ENCODE measurements around the gene RELB.

Gene RELB

DNA sequence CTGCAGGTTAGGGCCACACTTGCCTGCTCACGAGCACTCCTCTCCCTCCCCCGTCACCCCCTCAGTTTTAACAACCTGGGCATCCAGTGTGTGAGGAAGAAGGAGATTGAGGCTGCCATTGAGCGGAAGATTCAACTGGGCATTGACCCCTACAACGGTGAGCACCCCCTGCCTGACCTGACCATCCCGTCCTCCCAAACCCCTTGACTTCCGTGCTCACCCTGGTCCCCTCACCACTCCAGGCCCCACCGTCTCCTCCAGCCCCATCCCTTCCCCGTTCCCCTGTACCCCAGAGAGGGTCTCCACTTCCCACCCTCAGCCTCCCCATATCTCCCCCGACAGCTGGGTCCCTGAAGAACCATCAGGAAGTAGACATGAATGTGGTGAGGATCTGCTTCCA lies 24.0 kb downstream of the RELB start:
- H3K4me3 Mint-ChIP-seq = no peak overlapping the region
- H3K4me1 Mint-ChIP-seq (ENCODE audit: low read depth) = no peaks in the 10 kb centered on the region
- H3K27me3 Mint-ChIP-seq = no peaks in the 10 kb centered on the region
- H3K36me3 Mint-ChIP-seq (ENCODE audit: low read depth) = peaks cover 38% of the 10 kb centered on the region
- no peak overlapping the region for H3K27ac Mint-ChIP-seq
- no peaks in the 10 kb centered on the region for H3K9me3 Mint-ChIP-seq

DNA sequence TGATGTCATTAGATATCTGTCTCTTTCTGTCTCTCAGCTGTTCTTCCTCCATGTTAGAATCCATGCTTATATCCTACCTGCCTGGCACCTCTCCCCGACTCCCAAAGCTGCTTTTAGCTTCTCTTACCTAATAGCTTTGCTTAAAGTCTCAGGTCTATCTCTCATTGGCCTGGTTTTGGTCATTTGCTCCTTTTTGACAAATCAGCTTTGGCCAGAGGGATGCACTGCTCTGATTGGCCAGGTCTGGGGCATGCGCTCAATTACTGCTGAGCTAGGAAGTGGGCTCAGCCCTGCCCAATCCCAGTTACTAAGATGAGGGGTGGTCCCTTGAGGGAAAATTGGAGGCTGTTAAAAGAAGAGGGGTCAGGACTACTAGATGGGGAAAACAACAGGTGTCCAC lies 26.1 kb downstream of the RELB start:
- H3K27me3 Mint-ChIP-seq = no peaks in the 10 kb centered on the region
- no peak overlapping the region for H3K27ac Mint-ChIP-seq
- no peak overlapping the region for H3K4me3 Mint-ChIP-seq
- no peaks in the 10 kb centered on the region for H3K4me1 Mint-ChIP-seq (ENCODE audit: low read depth)
- no peaks in the 10 kb centered on the region for H3K9me3 Mint-ChIP-seq
- H3K36me3 Mint-ChIP-seq (ENCODE audit: low read depth) = peaks cover 49% of the 10 kb centered on the region

DNA sequence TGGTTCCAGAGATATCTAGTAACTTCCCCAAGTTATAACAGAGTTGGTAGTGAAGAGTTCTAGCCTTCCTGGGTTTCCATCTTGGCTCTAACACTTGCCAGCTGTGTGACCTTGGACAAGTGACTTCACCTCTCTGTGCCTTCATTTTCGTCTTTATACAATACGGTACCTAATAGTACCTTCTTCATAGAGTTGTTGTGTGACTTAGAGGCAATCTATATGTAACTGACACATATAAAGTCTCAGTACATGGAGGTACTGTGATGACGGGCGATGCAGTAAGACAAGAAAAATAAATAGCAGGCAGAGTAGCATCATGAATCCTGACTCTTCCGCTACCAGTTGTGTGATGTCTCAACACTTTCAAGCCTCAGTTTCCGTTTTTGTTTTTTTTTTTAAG lies 29.6 kb downstream of the RELB start:
- no peak overlapping the region for H3K27ac Mint-ChIP-seq
- H3K4me1 Mint-ChIP-seq (ENCODE audit: low read depth) = no peaks in the 10 kb centered on the region
- no peaks in the 10 kb centered on the region for H3K27me3 Mint-ChIP-seq
- peaks cover 65% of the 10 kb centered on the region for H3K36me3 Mint-ChIP-seq (ENCODE audit: low read depth)
- no peaks in the 10 kb centered on the region for H3K9me3 Mint-ChIP-seq
- no peak overlapping the region for H3K4me3 Mint-ChIP-seq

DNA sequence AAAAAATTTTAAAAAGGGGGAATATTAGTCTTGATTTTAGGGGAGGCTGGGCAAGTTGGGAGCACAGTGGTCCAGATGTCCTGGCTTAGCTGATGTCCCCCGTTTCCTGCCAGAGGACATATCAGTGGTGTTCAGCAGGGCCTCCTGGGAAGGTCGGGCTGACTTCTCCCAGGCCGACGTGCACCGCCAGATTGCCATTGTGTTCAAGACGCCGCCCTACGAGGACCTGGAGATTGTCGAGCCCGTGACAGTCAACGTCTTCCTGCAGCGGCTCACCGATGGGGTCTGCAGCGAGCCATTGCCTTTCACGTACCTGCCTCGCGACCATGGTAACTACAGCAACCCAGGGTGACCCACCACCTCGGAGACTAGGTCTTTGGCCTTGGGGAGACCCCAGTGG lies 31.2 kb downstream of the RELB start:
- no peaks in the 10 kb centered on the region for H3K9me3 Mint-ChIP-seq
- no peak overlapping the region for H3K4me3 Mint-ChIP-seq
- H3K4me1 Mint-ChIP-seq (ENCODE audit: low read depth) = no peaks in the 10 kb centered on the region
- no peaks in the 10 kb centered on the region for H3K27me3 Mint-ChIP-seq
- H3K36me3 Mint-ChIP-seq (ENCODE audit: low read depth) = peaks cover 63% of the 10 kb centered on the region
- no peak overlapping the region for H3K27ac Mint-ChIP-seq

DNA sequence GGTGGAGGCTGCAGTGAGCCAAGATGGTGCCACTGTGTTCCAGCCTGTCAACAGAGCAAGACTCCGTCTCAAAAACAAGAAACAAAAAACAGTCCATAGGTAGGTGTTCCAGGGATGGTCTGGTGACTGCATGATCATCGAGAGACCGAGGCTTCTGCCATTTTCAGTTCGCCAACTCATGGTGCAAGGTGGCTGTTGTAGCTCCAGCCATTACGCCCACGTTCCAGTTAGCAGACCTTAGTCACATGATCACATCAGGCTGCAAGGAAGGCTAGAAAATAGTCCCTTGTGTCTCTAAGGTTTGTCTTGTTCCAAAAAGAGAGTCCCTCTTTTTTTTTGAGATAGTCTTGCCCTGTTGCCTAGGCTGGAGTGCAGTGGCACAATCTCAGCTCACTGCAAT lies 34.5 kb downstream of the RELB start:
- Mint-ChIP-seq H3K36me3 (ENCODE audit: low read depth) (peaks cover 59% of the 10 kb centered on the region), H3K4me1 (ENCODE audit: low read depth) (peaks cover 21% of the 10 kb centered on the region), H3K4me3 (no peak overlapping the region), H3K9me3 (no peaks in the 10 kb centered on the region), H3K27ac (no peak overlapping the region), H3K27me3 (no peaks in the 10 kb centered on the region)

DNA sequence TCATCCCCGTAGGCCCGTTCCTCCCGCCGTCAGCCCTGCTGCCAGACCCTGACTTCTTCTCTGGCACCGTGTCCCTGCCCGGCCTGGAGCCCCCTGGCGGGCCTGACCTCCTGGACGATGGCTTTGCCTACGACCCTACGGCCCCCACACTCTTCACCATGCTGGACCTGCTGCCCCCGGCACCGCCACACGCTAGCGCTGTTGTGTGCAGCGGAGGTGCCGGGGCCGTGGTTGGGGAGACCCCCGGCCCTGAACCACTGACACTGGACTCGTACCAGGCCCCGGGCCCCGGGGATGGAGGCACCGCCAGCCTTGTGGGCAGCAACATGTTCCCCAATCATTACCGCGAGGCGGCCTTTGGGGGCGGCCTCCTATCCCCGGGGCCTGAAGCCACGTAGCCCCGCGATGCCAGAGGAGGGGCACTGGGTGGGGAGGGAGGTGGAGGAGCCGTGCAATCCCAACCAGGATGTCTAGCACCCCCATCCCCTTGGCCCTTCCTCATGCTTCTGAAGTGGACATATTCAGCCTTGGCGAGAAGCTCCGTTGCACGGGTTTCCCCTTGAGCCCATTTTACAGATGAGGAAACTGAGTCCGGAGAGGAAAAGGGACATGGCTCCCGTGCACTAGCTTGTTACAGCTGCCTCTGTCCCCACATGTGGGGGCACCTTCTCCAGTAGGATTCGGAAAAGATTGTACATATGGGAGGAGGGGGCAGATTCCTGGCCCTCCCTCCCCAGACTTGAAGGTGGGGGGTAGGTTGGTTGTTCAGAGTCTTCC lies 36.3 kb downstream of the RELB start:
- H3K9me3 Mint-ChIP-seq = no peaks in the 10 kb centered on the region
- H3K4me3 Mint-ChIP-seq = peak overlapping the region; percentile 45
- H3K27me3 Mint-ChIP-seq = no peaks in the 10 kb centered on the region
- no peak overlapping the region for H3K27ac Mint-ChIP-seq
- peaks cover 60% of the 10 kb centered on the region for H3K36me3 Mint-ChIP-seq (ENCODE audit: low read depth)
- H3K4me1 Mint-ChIP-seq (ENCODE audit: low read depth) = peaks cover 33% of the 10 kb centered on the region

DNA sequence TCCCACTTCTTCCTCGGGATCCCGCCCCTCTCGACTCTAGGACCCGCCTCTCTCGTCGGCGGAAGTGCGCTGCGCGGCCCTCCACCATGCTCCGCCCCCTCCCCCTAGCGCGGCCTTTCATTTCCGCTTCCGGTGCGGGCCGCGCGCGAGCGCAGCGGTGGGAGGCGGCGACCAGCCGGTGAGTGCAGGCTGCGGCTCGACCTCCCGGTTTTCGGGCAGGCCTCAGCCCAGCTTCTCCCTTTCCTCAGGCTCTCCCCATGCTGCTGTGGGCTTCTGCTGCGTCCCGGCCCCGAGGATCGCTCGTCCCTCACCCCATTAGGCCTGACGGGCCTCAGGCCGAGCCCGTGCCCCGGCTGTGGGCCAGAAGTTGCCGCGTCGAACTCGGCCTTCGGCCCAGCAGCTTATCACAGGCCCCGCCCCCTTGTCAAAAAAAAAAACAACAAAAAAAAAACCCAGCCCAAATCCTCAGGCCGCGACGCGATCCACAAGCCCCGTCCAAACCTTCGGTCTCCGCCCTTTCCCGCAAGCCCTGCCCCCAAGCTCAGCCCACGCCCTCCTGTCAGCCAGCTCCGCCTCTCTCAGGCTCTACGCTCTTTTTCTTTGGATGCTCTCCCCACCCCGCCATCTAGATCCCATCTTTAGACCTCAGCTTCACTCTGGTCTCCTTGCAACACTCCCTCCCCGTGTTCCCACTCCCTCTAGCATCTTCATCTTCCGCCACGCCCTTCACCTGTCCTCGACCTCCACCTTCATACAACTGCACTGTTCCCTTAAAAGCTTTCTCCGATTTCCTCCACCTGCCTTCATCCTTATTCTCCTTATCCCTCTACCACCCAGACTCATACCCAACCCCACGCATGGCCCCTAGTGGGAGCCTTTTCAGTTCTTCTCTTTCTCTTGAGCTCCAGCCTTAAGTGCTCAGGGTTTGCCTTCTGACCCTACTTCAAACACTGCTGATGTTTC lies 37.9 kb downstream of the RELB start, which contains the start of gene CLASRP:
CLASRP (plus strand) TSS at position 115 of the 963 bp plus-strand sequence. CDS start 1,168 bp downstream, outside the sequence.
- Mint-ChIP-seq H3K27me3 (no peaks in the 10 kb centered on the region), H3K36me3 (ENCODE audit: low read depth) (peaks cover 52% of the 10 kb centered on the region), H3K27ac (peak within 1 kb of the TSS; percentile 91), H3K4me3 (peak within 1 kb of the TSS; percentile 92), H3K4me1 (ENCODE audit: low read depth) (peaks cover 33% of the 10 kb centered on the region), H3K9me3 (no peaks in the 10 kb centered on the region)

DNA sequence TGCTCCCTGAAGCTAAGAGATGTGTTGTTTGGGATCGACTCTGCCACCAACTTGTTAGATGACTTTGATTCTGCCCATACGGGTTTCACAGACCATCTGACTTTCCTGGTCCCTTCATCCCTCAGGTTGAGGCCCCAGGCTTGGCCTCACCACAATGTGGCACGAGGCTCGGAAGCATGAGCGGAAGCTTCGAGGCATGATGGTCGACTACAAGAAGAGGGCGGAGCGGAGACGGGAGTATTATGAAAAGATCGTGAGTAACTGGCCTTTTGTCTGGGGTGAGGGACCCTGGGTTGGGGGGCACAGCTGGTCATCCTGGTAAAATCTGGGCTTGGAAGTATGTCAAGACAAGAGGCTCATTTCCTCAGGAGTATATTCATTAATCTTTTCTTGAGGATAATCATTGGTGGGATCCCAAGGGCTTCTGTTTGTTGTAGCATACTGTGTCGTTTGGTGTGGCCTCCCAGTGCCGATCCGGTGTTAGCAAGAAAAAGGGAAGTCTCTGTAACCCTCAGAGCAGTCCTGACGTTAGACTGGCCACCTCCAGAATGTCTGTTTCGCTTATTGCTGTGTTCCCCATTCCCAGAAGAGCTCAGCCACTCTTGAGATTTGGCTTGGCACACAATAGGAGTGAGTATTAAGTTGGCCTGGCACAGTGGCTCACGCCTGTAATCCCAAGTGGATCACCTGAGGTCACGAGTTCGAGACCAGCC lies 39.0 kb downstream of the RELB start:
- peaks cover 36% of the 10 kb centered on the region for H3K4me1 Mint-ChIP-seq (ENCODE audit: low read depth)
- peak overlapping the region; percentile 92 for H3K4me3 Mint-ChIP-seq
- no peaks in the 10 kb centered on the region for H3K9me3 Mint-ChIP-seq
- no peaks in the 10 kb centered on the region for H3K27me3 Mint-ChIP-seq
- peaks cover 47% of the 10 kb centered on the region for H3K36me3 Mint-ChIP-seq (ENCODE audit: low read depth)
- peak overlapping the region; percentile 91 for H3K27ac Mint-ChIP-seq

DNA sequence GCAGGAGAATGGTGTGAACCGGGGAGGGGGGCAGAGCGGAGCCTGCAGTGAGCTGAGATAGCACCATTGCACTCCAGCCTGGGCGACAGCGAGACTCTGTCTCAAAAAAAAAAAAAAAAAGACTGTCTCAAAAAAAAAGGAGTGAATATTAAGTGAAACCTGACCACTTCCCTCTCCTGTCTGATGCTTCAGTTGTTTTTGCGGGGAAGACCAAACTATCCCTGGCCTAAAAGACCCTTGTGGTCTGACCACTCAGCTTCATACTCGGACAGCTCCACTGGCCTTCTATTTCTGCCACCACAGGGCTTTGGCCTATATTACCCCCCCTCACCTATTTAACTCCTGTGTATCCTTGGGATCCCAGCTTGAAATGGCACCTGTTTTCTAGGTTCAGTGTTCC lies 39.9 kb downstream of the RELB start:
- H3K4me1 Mint-ChIP-seq (ENCODE audit: low read depth) = peaks cover 45% of the 10 kb centered on the region
- H3K4me3 Mint-ChIP-seq = peak overlapping the region; percentile 39
- no peaks in the 10 kb centered on the region for H3K9me3 Mint-ChIP-seq
- no peak overlapping the region for H3K27ac Mint-ChIP-seq
- H3K36me3 Mint-ChIP-seq (ENCODE audit: low read depth) = peaks cover 47% of the 10 kb centered on the region
- H3K27me3 Mint-ChIP-seq = no peaks in the 10 kb centered on the region

DNA sequence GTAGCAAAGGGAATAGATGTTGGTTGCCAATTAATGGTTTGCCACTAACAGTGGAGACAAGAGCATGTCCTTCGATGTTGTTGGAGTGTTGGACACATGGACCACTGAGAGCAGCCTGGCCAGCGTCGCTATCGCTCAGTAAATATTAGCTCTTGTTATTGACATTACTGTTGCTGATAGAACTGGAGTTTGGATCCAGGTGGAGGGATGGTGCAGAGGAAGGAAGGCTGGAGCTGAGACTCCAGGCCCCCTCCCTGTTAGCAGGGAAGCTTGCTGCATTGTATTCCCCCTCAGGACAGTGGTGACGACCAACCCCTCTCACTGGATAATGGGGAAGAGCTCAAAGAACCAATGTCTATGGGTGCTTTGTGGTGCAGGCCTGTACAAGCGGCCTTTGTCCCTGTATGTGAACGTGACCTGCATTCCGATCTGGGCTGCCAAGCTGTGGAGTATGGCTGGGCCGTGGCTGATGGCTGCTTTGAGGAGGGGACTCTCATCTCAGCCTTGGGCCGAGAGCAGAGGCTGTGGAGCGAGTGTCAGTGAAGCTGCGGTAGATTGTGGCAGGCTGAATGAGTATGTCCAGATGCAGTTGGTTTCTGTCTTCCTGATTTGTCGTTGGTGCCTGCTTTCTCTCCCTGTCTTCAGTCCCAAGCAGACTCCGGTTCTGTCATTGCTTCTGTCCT lies 44.5 kb downstream of the RELB start:
- Mint-ChIP-seq H3K27me3 (no peaks in the 10 kb centered on the region), H3K9me3 (no peaks in the 10 kb centered on the region), H3K4me1 (ENCODE audit: low read depth) (peaks cover 52% of the 10 kb centered on the region), H3K27ac (no peak overlapping the region), H3K4me3 (no peak overlapping the region), H3K36me3 (ENCODE audit: low read depth) (peaks cover 41% of the 10 kb centered on the region)

DNA sequence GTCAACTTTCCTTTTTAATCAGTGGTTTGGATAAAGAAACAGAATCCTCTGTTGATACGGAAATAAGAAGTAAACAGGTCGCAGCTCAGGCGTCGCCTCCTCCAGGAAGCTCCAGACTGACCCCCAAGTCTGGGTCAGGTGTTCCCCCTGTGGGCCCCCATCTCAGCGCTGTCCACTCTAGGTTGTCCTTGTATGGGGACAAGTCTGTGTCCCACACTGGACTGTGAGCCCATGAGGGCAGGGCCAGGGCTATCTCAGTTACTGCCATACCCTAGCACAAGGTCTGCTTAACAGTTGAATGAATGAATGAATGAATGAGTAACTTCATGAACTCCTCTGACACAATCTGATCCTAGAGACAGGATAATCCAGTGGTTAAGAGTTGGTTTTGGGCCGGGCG lies 45.1 kb downstream of the RELB start:
- Mint-ChIP-seq H3K4me1 (ENCODE audit: low read depth) (peaks cover 52% of the 10 kb centered on the region), H3K9me3 (no peaks in the 10 kb centered on the region), H3K27ac (no peak overlapping the region), H3K27me3 (no peaks in the 10 kb centered on the region), H3K4me3 (no peak overlapping the region), H3K36me3 (ENCODE audit: low read depth) (peaks cover 37% of the 10 kb centered on the region)

DNA sequence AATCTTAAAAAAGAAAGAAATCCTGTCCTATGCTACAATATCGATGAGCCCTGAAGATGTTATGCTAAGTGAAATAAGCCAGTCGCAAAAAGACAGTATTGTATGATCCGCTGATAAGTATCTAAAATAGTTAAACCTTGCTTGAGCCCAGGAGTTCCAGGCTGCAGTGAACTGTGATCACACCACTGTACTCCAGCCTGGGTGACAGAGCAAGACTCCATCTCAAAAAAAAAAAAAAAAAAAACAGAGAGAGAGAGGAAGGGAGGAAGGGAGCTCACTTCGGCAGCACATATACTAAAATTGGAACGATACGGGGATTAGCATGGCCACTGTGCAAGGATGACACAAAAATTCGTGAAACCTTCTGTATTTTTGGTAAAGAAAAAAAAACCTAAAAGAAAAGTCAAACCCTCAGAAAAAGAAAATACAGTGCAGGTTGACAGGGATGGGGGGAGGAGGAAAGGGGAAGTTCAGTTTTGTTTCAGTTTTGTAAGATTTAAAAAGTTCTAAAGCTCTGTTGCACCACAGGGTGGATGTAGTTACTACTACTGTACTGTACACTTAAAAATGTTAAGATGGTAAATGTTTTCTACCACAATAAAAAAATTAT lies 46.0 kb downstream of the RELB start:
- Mint-ChIP-seq H3K27me3 (no peaks in the 10 kb centered on the region), H3K27ac (peak overlapping the region; percentile 83), H3K9me3 (no peaks in the 10 kb centered on the region), H3K4me3 (peak overlapping the region; percentile 20), H3K36me3 (ENCODE audit: low read depth) (peaks cover 32% of the 10 kb centered on the region), H3K4me1 (ENCODE audit: low read depth) (peaks cover 51% of the 10 kb centered on the region)

DNA sequence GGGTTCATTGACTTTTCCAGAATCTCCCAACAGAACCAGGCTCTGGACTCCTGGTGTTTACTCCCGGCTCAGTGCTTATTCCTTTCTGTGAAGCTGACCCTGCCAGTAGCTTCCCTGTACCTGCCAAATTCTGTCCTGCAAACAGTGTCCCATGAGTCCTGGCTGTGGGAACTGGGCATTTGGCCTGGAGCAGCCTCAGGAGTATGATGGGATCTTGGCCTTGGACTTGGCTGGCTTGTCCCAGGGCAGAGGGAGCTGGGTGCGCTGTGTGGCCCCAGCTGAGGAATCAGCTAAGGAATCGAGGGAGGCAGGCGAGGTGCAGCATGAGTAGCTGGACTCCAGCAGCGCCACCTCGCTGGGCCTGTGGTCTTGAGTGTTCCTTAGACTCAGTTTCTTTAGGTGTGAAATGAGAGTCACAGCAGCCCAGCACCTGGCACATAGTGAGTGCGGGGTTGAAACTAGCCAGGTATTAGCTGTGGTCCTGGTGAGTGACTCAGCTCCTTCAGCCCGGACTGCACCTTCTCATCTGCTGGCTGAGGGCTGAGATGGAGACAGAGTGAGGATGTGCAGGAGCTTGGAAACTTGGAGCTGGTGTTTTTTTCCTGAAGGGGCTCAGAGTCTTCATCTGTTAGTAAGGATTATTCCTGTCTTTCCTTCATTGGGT lies 47.9 kb downstream of the RELB start:
- peaks cover 40% of the 10 kb centered on the region for H3K36me3 Mint-ChIP-seq (ENCODE audit: low read depth)

More for the DNA sequence above, 47.9 kb downstream of the RELB start:
- H3K27me3 Mint-ChIP-seq = no peaks in the 10 kb centered on the region
- H3K4me3 Mint-ChIP-seq = no peak overlapping the region
- no peaks in the 10 kb centered on the region for H3K9me3 Mint-ChIP-seq
- peak overlapping the region; percentile 32 for H3K27ac Mint-ChIP-seq
- H3K4me1 Mint-ChIP-seq (ENCODE audit: low read depth) = peaks cover 51% of the 10 kb centered on the region
